C1 segment of cervical spinal cord (tissue), 14 donors: Measurements from ENCODE around the gene CDK11A.
A peak's percentile ranks its signal among the peaks of the same experiment; 100 is the strongest.

Source experiments
- DNase-seq, 14 donors: peaks; one replicate each; lab custom pipeline; 2025; lab: John Stamatoyannopoulos, UW

The CDK11A gene

DNA sequence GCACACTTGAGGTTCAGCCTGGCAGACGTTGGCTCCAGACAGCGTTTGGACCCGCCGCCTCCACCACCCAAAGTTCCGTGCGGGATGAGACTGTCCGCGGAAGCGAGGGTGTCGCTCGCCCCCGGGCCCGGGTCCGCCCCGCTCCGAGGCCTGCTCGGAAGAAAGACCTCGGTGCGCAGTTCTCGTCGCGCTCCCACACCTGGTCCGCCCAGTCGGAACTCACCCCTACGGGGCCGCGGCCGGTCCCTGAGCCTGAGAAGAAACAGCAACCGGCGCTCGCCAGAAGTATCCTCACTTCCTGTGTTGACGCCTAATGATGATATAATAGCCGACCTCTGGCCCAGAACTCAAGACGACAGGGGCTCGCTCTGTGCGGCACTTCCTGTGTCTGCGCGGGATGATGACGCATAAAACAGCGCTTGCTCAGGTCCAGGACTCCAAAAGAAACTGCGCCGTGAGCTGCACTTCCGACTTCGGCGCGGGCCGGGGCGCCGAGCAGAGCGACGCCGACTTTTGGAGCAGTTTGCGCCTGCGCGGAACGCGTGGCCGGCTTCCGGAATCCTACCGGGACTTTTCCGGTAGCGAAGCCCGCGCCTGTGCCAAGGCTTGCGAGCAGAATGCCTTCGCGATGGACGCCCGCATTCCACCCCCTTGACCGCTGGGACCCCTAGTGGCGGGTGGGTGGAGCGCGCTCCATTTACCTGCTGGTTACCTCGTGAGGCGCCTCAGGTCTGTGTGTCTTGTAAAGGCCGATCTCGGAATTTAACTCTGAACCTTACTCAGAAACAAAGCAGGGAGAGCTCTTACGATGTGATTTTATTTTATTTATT lies at the start of gene CDK11A:
CDK11A (minus strand) TSS at position 323 of the 830 bp plus-strand sequence. CDS start 1,539 bp downstream, outside the sequence.
- DNase-seq = peak; percentile 72 to 96 (median 92)

DNA sequence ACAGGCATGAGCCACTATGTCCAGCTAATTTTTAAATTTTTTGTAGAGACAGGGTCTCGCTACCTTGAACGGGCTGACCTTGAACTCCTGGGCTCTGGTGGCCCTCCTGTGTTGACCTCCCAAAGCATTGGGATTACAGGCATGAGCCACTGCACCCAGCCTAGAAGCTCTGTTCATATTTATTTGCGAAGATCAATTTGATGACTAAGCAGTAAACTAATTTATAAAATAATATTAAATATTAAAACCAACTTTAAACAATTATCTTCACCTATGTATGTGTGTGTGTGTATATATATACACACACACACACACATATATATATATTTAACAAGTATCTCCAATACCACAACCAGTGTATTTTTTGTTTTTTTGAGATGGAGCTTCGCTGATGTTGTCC lies 49.7 kb upstream of the CDK11A start:
- DNase-seq = no peak

DNA sequence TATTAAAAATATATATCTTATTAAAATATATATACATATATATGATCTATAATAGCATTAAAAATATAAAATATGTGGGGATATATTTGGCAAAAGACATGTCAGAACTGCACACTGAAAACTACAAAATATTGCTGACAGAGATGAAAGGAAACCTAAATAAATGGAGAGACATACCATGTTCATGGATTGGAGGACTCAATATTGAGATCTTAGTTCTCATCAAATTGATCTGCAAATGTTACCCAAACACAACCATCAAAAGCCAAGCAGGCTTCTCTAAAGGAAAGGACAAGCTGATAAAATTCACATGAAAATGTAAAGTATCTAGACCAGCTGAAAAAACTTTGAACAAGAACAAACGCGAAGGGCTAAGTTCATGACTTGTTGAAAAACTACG lies 46.9 kb upstream of the CDK11A start:
- no peak for DNase-seq

DNA sequence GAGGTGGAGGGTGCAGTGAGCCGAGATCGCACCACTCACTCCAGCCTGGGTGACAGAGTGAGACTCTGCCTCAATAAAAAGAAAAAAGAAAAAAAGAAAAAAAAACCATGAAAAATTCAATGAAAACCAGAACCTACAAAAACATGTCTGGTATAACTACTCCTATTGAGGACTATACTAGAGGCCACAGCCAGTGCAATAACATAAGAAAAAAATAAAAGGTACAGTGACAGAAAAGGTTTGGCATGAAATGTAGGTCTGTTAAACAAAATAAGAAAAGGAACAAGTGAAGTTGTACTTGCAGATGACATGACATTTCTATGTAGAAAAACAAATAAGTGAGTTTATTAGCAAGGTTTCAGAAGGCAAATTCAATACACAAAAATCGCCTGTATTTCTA lies 45.9 kb upstream of the CDK11A start:
- no peak for DNase-seq

DNA sequence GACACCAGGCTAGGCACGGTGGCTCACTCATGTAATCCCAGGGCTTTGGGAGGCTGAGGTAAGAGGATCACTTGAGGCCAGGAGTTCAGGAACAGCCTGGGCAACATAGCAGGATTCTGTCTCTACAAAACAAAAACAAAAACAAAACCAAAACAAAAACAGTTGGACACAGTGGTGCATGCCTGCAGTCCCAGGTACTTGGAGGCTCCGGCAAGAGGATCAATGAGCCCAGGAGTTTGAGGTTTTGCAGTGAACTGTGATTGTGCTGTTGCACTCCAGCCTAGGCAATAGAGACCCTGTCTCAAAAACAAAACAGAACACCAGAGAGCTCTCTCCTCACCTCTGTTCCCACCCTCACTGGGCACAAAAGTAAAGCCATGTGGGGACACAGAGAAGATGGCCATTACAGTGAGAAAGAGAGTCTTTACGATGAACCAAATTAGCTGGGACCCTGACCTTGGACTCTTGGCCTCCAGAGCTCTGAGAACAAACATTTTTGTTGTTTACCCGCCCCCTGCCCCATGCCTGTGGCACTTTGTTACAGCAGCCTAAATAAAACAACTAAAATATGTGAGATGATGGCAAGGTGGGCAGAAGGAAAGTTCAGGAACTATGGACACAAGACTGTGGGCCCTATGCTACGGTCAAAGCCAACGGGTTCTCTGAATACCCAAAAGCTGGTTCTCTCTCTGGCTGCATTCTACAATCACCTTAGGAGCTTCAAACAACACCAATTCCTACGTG lies 44.3 kb upstream of the CDK11A start:
- no peak for DNase-seq

GRCh38 chr1:1764876-1765470 lies 40.8 kb upstream of the CDK11A start:
- no peak for DNase-seq

DNA sequence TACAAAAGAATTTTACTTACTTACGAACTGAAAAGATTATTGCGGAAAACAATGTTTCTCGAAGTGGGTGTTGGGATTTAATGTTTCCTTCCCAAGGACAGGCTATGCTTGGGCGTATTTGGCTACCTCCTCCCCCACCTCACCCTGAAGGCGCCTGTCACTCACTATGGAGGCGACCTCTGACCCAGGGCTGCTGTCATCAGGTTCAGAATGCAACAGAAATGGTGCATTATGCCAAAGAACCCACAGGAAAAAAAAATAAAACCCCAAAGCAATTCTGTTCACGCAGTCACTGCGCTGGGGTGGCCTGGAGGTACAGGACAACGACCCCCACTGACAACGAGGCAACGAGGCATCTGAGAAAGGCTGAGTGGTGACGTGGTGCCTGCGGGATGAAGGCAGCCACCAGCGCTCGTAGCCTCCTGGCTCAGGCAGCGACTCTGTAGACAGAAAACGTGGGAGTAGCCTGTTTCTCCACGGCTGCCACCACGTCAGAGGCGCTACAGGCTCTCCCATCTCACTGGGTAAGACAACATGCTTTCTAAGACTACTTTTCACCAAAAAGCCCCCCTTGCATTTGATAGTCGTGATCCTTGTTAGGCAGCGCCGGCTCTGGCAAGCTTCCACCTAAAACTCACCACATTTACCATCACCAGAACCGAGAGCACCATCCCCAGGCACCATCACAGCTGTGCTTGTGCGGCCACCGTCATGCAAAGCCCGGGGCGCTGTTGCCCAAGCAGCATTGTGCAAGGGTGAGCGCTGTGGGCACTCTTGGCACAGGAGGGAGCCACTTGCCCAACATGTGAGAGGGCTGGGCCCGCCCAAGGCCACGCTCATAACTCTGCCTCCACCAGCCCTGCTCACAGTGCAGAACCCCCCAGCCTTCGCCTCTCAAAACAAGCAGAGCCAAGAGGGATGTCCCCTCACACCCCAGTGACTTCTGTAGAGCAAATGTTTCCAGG lies 39.8 kb upstream of the CDK11A start:
- DNase-seq = peak in 5 of 14 donors; percentile 15 to 42 (median 16)

GRCh38 chr1:1761504-1762376 lies 37.6 kb upstream of the CDK11A start:
- no peak for DNase-seq

DNA sequence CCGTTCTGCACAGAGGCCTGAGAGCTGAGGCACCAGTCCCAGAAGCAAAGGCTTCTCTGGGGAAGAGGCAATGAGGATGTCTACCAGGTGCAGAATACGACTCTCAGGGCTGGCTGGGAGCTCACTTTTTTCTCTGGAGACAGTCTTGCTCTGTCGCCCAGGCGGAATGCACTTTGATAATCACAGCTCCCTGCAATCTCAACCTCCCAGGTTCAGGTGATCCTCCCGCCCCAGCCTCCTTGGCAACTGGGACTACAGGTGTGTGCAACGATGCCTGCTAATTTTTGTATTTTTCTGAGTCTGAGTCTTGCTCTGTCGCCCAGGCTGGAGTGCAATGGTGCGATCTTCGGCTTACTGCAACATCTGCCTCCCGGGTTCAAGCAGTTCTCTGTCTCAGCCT lies 36.6 kb upstream of the CDK11A start:
- DNase-seq = no peak

- DNase-seq = no peak
These were observed 36.1 kb upstream of the CDK11A start for GRCh38 chr1:1760345-1760650.

GRCh38 chr1:1759456-1760344 lies 35.5 kb upstream of the CDK11A start:
- DNase-seq = no peak

DNA sequence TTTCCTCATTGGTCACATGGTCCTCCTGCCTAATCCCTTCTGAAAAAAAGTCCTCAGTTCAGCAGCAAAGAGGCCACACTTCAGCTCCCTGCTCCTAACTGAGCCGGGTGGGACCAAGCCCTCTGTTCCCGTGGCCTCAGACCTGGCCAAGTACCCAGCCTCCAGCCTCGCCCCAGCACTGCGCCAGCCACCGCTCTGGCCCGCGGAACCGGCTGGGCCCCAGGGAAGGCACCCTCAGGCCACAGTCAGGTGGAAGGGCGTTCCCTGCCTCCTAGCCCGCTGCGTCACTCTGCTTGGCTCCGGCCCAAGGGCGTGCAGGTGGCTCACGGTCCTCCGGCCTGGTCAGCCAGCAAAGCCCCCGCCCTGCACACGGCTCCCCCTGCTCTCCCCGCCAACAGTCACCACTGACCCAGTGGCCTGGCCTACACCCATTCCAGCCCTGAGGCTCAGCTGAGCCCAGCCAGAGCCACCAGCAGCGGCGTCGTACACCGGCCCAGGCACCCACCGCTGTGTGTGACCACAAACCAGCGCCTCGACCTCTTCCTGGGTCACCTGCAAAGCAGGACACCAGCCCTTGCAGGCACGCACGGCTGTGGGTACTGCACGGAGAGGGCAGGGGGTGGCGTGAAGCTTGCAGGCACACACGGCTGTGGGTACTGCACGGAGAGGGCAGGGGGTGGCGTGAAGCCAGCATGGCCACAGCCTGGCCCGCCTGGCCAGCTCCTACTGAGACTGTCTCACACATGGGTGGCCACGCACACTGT lies 34.7 kb upstream of the CDK11A start:
- peak in 1 of 14 donors; percentile 24 for DNase-seq

- DNase-seq = no peak
These were observed 34.0 kb upstream of the CDK11A start for GRCh38 chr1:1758059-1758621.

- DNase-seq = no peak
These were observed 33.4 kb upstream of the CDK11A start for GRCh38 chr1:1757422-1758058.

GRCh38 chr1:1756661-1757421 lies 32.7 kb upstream of the CDK11A start:
- no peak for DNase-seq

DNA sequence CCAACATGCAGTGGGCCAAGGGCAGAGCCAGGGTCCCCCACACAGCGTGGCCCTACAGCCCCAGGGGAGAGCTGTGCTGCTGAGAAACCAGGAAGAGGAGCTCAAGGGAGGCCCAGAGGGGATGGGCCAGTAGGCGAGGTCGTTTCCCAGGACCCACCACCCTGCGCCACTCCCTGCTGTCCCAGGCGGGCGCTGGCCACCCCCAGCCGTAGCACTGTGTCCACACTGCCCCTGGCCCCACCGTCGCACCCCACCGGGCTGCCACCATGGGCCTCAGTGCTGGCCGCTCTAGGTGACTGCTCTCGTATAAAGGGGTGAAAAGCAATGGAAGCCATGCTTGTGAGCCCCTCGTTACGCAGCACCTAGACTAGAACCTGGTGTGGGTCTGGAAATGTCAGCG lies 31.7 kb upstream of the CDK11A start:
- DNase-seq = no peak

DNA sequence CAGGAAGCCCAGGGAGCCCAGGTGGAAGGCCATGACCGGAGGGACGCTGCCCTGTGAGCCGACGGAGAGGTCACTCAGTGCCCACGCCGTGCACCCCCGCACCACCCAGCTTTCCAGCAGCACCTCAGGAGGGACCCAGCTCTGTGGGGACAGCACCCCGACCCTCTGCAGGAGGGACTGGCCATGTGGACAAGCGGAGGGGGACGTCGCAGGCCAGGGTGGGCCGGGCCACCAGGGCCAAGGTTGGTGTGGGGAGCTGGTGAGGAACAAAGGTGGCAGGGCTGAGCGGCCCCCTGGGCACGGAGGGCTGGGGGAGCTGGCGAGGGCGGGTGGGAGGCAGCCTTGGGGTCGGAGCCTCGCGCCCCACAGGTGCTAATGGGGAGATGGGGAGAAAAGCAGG lies 31.3 kb upstream of the CDK11A start:
- no peak for DNase-seq
